Adrenal gland (tissue), 12 donors: ENCODE results near the gene IRX2. TPM values are rescaled to one million over a fixed set of nuclear protein-coding genes. Genes with fewer than 3 reads are reported as not detected.
A peak's percentile ranks its signal among the peaks of the same experiment; 100 is the strongest.

Experiments used
- DNase-seq, 7 donors: peaks; one replicate each; pipeline ENCODE4 v3.0.0-alpha.2; 2019 to 2020
- H3K27ac ChIP-seq, 5 donors: fragments of 200-600 bp; sonication (generic) in 4 of 5; 1 replicate in 3 of 5; 2 replicates in 2 of 5; pipeline versions ENCODE4 v1.5.1 to v1.8.0; 2016 to 2020; ENCODE audit warnings: mild to moderate bottlenecking in 1 of 5
- H3K27me3 ChIP-seq: fragments of 200-600 bp; 2 replicates; pipeline ENCODE4 v1.8.0; 2021
- H3K36me3 ChIP-seq, 2 donors: fragments of 200-600 bp; replicated peaks in 1 of 2; 1 replicate in 1 of 2; 2 replicates in 1 of 2; pipeline versions ENCODE4 v1.5.1 to v1.8.0; 2018 to 2022
- H3K4me1 ChIP-seq, 2 donors: fragments of 200-600 bp; replicated peaks in 1 of 2; 1 replicate in 1 of 2; 2 replicates in 1 of 2; pipeline versions ENCODE4 v1.5.1 to v1.8.0; 2018 to 2021
- H3K4me3 ChIP-seq, 4 donors: fragments of 200-600 bp; sonication (generic) in 3 of 4; one replicate each; pipeline ENCODE4 v1.5.1; 2016 to 2018
- H3K9me3 ChIP-seq, 3 donors: fragments of 200-600 bp; sonication (generic) in 1 of 3; replicated peaks in 1 of 3; 1 replicate in 2 of 3; 2 replicates in 1 of 3; pipeline versions ENCODE4 v1.5.1 to v1.8.0; 2016 to 2021
- CTCF ChIP-seq, 6 experiments: fragments of 450-650 bp in 4 of 6; fragments of 200-600 bp in 2 of 6; sonication (generic) in 1 of 6; IDR thresholded peaks; 1 replicate in 5 of 6; 2 replicates in 1 of 6; pipeline versions ENCODE4 v1.5.1 to v1.8.0; 2016 to 2021; ENCODE audit warnings: antibody characterized with exemption in 6 of 6, mild to moderate bottlenecking in 2 of 6, moderate library complexity in 1 of 6
- POLR2A ChIP-seq, 2 donors: fragments of 450-650 bp; IDR thresholded peaks; one replicate each; pipeline ENCODE4 v1.6.1; 2017; ENCODE audit warnings: antibody characterized with exemption in 2 of 2, mild to moderate bottlenecking in 2 of 2, moderate library complexity in 1 of 2
- WGBS, 4 donors: extraction: QIAGEN DNeasy Blood & Tissue Kit in 2 of 4; methylation state at CpG; one replicate each; pipeline versions ENCODE4 v1.1.5 to v1.1.7; 2013 to 2017; 5-methylcytosine and 5-hydroxymethylcytosine counted together
- intact Hi-C, 2 donors: fragments of 100-400 bp; cut with DNase I; formaldehyde crosslinking; loops; one replicate each; pipeline versions ENCODE4 v1.14.1 to v1.15.0; 2022 to 2023
- polyA plus RNA-seq, 3 donors: library from polyadenylated mRNA; stranded (reverse); fragments of 200-250 nt in 2 of 3; fragments of 350-450 nt in 1 of 3; fragmentation: Illumina TruSeq in 1 of 3; extraction: RNeasy Lipid Tissue Mini Kit (QIAGEN cat#74804) in 1 of 3; gene quantifications; one replicate each; pipeline ENCODE4 v1.2.3, GENCODE V29; 2013 to 2014
- total RNA-seq, 9 donors: library from RNA; depleted of rRNA in 4 of 9; stranded (reverse); fragments of >200 nt in 4 of 9; fragments of 120-200 nt in 1 of 9; fragmentation: NEBNext Ultra II Directional in 1 of 9; extraction: Animal tissue kit (Norgen Biotek cat#: 25700) in 1 of 9; gene quantifications; one replicate each; pipeline versions ENCODE4 v1.1.0 to v1.2.4, GENCODE V29; 2013 to 2023
- donor health status: healthy with polysubstance abuse.
- donor health status: Bipolar disorder and iron deficiency.
- donor health status: DM: yes; HTN: yes; CAD: no.
- donor health status: DM: no; HTN: no; CAD: no.
- donor health status: DM: no; HTN: no; CAD: no.
- donor health status: DM: yes; HTN: yes; CAD: no.

IRX2 gene
- total and polyA plus RNA-seq, 12 donors: 0.08 to 0.40 (median 0.15) TPM; not detected in 4

GRCh38 chr5:2724831-2725230 is 26.6 kb downstream of the IRX2 start:
- 70 to 85% (median 76%) methylated on average over 5 of the region's 5 CpGs for WGBS, 4 donors
- intact Hi-C loops: no loop called here
- Histone ChIP-seq H3K27me3 (peaks cover 4% of the 10 kb centered on the region), H3K36me3 (no peaks in the 10 kb centered on the region), H3K27ac (no peak overlapping the region), H3K9me3 (no peaks in the 10 kb centered on the region), H3K4me3 (no peak overlapping the region), H3K4me1 (no peaks in the 10 kb centered on the region)
- DNase-seq: peak in 1 of 7 donors; percentile 4
- TF ChIP-seq CTCF (IDR thresholded peaks at IDR 0.05) (no peak), POLR2A (IDR thresholded peaks at IDR 0.05) (no peak)

- TF ChIP-seq POLR2A (IDR thresholded peaks at IDR 0.05): no peak
- no peak for TF ChIP-seq CTCF (IDR thresholded peaks at IDR 0.05)
- 75 to 84% (median 78%) methylated on average over 8 to 12 of the region's 12 CpGs for WGBS, 4 donors
- H3K4me1 ChIP-seq: no peaks in the 10 kb centered on the region
- H3K9me3 ChIP-seq: no peaks in the 10 kb centered on the region
- no peak overlapping the region for H3K27ac ChIP-seq
- peaks cover 4% of the 10 kb centered on the region for H3K27me3 ChIP-seq
- peak in 2 of 7 donors; percentile 8 to 10 for DNase-seq
- no peak overlapping the region for H3K4me3 ChIP-seq
- H3K36me3 ChIP-seq: no peaks in the 10 kb centered on the region
- intact Hi-C loops: no loop called here
Observed at GRCh38 chr5:2724031-2724581, 27.4 kb downstream of the IRX2 start.

- Histone ChIP-seq H3K9me3 (no peaks in the 10 kb centered on the region), H3K36me3 (no peaks in the 10 kb centered on the region), H3K4me1 (no peaks in the 10 kb centered on the region), H3K4me3 (no peak overlapping the region), H3K27me3 (no peaks in the 10 kb centered on the region), H3K27ac (no peak overlapping the region)
- TF ChIP-seq CTCF (IDR thresholded peaks at IDR 0.05) (no peak), POLR2A (IDR thresholded peaks at IDR 0.05) (no peak)
- 70 to 77% (median 72%) methylated on average over 3 to 7 of the region's 7 CpGs for WGBS, 4 donors
- intact Hi-C loops: no loop called here
- DNase-seq: peak in 2 of 7 donors; percentile 9 to 33
Observed at GRCh38 chr5:2722901-2723300, 28.6 kb downstream of the IRX2 start.

GRCh38 chr5:2721385-2722138 is 29.9 kb downstream of the IRX2 start:
- DNase-seq: peak in 2 of 7 donors; percentile 6 to 11
- Histone ChIP-seq H3K4me1 (no peaks in the 10 kb centered on the region), H3K4me3 (no peak overlapping the region), H3K27me3 (no peaks in the 10 kb centered on the region), H3K9me3 (no peaks in the 10 kb centered on the region), H3K36me3 (no peaks in the 10 kb centered on the region), H3K27ac (no peak overlapping the region)
- WGBS, 4 donors: 53 to 60% (median 56%) methylated on average over 6 to 7 of the region's 7 CpGs
- intact Hi-C loops: no loop called here
- TF ChIP-seq CTCF (IDR thresholded peaks at IDR 0.05): no peak
- no peak for TF ChIP-seq POLR2A (IDR thresholded peaks at IDR 0.05)
